Head of caudate nucleus (tissue), 42 donors: ENCODE data around the gene ZFYVE19.

ENCODE experiments used
- DNase-seq, 42 donors: peaks; one replicate each; pipeline versions ENCODE4 v3.0.0 to v3.0.0-alpha.2; 2020 to 2021; ENCODE audit warnings: mixed read lengths in 7 of 42
- intact Hi-C: fragments of 100-400 bp; cut with DNase I; formaldehyde crosslinking; loops from one replicate; pipeline ENCODE4 v1.15.0; 2022

ZFYVE19 gene

GRCh38 chr15:40773496-40773895, 33.4 kb upstream of the ZFYVE19 start:
- DNase-seq: no peak
- intact Hi-C loops: no loop called here

GRCh38 chr15:40773902-40774301, 33.0 kb upstream of the ZFYVE19 start:
- DNase-seq: no peak
- intact Hi-C loops: no loop called here

GRCh38 chr15:40775007-40775406, 31.9 kb upstream of the ZFYVE19 start:
- intact Hi-C loops: no loop called here
- DNase-seq: peak in 25 of 42 donors; percentile 17 to 81 (median 47)

GRCh38 chr15:40775740-40776536, 31.0 kb upstream of the ZFYVE19 start:
- intact Hi-C loops: no loop called here
- no peak for DNase-seq

- no peak for DNase-seq
- intact Hi-C loops: no loop called here
Observed at GRCh38 chr15:40776537-40777141, 30.2 kb upstream of the ZFYVE19 start.

- DNase-seq: peak in 41 of 42 donors; percentile 38 to 80 (median 62)
- intact Hi-C loops: no loop called here
Observed at GRCh38 chr15:40782609-40783227, 24.2 kb upstream of the ZFYVE19 start.

- intact Hi-C loops: no loop called here
- no peak for DNase-seq
Observed at GRCh38 chr15:40785164-40785563, 21.7 kb upstream of the ZFYVE19 start.

GRCh38 chr15:40785814-40786213, 21.1 kb upstream of the ZFYVE19 start:
- intact Hi-C loops: no loop called here
- DNase-seq: no peak

- intact Hi-C loops: no loop called here
Observed at GRCh38 chr15:40787344-40787841, 19.5 kb upstream of the ZFYVE19 start.

GRCh38 chr15:40787991-40788390, 18.9 kb upstream of the ZFYVE19 start:
- intact Hi-C loops: no loop called here
- DNase-seq: no peak

More at GRCh38 chr15:40787344-40787841, 19.5 kb upstream of the ZFYVE19 start:
- peak in 1 of 42 donors; percentile 21 for DNase-seq

- DNase-seq: no peak
- intact Hi-C loops: no loop called here
Observed at GRCh38 chr15:40789119-40789518, 17.8 kb upstream of the ZFYVE19 start.

- intact Hi-C loops: no loop called here
- no peak for DNase-seq
Observed at GRCh38 chr15:40789999-40790398, 16.9 kb upstream of the ZFYVE19 start.

- no peak for DNase-seq
- intact Hi-C loops: no loop called here
Observed at GRCh38 chr15:40790718-40791117, 16.2 kb upstream of the ZFYVE19 start.

GRCh38 chr15:40792394-40792793, 14.5 kb upstream of the ZFYVE19 start:
- intact Hi-C loops: no loop called here
- no peak for DNase-seq

GRCh38 chr15:40793216-40793989, 13.5 kb upstream of the ZFYVE19 start:
- intact Hi-C loops: no loop called here
- DNase-seq: peak in 1 of 42 donors; percentile 48

- intact Hi-C loops: no loop called here
Observed at GRCh38 chr15:40796041-40796440, 10.8 kb upstream of the ZFYVE19 start.

GRCh38 chr15:40796512-40796911, 10.4 kb upstream of the ZFYVE19 start:
- no peak for DNase-seq
- intact Hi-C loops: no loop called here

More at GRCh38 chr15:40796041-40796440, 10.8 kb upstream of the ZFYVE19 start:
- no peak for DNase-seq

GRCh38 chr15:40799523-40799922, 7.4 kb upstream of the ZFYVE19 start:
- no peak for DNase-seq
- intact Hi-C loops: no loop called here

- no peak for DNase-seq
- intact Hi-C loops: loop anchor here (10.0 kb wide), 1 partner anchor 92 kb away; the partner anchor contains the start of gene VPS18
Observed at GRCh38 chr15:40803076-40803475, 3.8 kb upstream of the ZFYVE19 start.
